Heart right ventricle (tissue), 16 donors: ENCODE data around the gene BCL2. TPM values are rescaled to one million over a fixed set of nuclear protein-coding genes. Genes with fewer than 3 reads are reported as not detected.

ENCODE experiments used
- ATAC-seq, 8 donors: fragments of 200-7000 bp; cut with Tn5 transposase; one replicate each; pipeline ENCODE4 v1.9.1; 2020; ENCODE audit warnings: mild to moderate bottlenecking in 8 of 8, moderate library complexity in 8 of 8, moderate number of reproducible peaks in 1 of 8
- DNase-seq, 2 donors: peaks; one replicate each; pipeline ENCODE4 v3.0.0-alpha.2; 2020
- H3K27ac ChIP-seq, 10 donors: fragments of 200-600 bp; sonication (generic) in 2 of 10; one replicate each; pipeline versions ENCODE4 v1.5.0 to v1.8.0; 2020 to 2022; ENCODE audit warnings: mild to moderate bottlenecking in 3 of 10
- H3K27me3 ChIP-seq, 7 donors: fragments of 200-600 bp; one replicate each; pipeline ENCODE4 v1.8.0; 2021 to 2022; ENCODE audit warnings: mild to moderate bottlenecking in 2 of 7
- H3K36me3 ChIP-seq, 9 donors: fragments of 200-600 bp; sonication (generic) in 1 of 9; one replicate each; pipeline versions ENCODE4 v1.5.0 to v1.8.0; 2020 to 2022; ENCODE audit warnings: mild to moderate bottlenecking in 2 of 9
- H3K4me1 ChIP-seq, 9 donors: fragments of 200-600 bp; sonication (generic) in 1 of 9; one replicate each; pipeline versions ENCODE4 v1.5.0 to v1.8.0; 2020 to 2022; ENCODE audit warnings: mild to moderate bottlenecking in 4 of 9
- H3K4me3 ChIP-seq, 10 donors: fragments of 200-600 bp; sonication (generic) in 2 of 10; one replicate each; pipeline versions ENCODE4 v1.5.0 to v1.8.0; 2020 to 2022; ENCODE audit warnings: mild to moderate bottlenecking in 7 of 10, moderate library complexity in 2 of 10
- H3K9me3 ChIP-seq, 11 donors: fragments of 200-600 bp in 10 of 11; sonication (generic) in 2 of 11; one replicate each; pipeline versions ENCODE4 v1.5.0 to v1.8.0; 2013 to 2022; ENCODE audit warnings: mild to moderate bottlenecking in 2 of 11, control low read depth in 1 of 11, moderate library complexity in 1 of 11
- CTCF ChIP-seq, 9 donors: fragments of 200-600 bp; sonication (generic) in 2 of 9; IDR thresholded peaks; one replicate each; pipeline versions ENCODE4 v1.5.0 to v1.8.0; 2021 to 2022; ENCODE audit warnings: antibody characterized with exemption in 9 of 9, mild to moderate bottlenecking in 5 of 9, moderate library complexity in 1 of 9
- WGBS, 2 donors: extraction: QIAGEN DNeasy Blood & Tissue Kit; methylation state at CpG; one replicate each; pipeline ENCODE4 v1.1.7; 2013; ENCODE audit warnings: inconsistent platforms in 1 of 2; 5-methylcytosine and 5-hydroxymethylcytosine counted together
- intact Hi-C, 10 donors: fragments of 100-400 bp; cut with DNase I; formaldehyde crosslinking; loops; one replicate each; pipeline versions ENCODE4 v1.11.1 to v1.14.2; 2022
- polyA plus RNA-seq, 2 donors: library from polyadenylated mRNA; stranded (reverse); fragments of 200-250 nt; gene quantifications; one replicate each; pipeline ENCODE4 v1.2.3, GENCODE V29; 2013
- total RNA-seq, 10 donors: library from RNA; stranded (reverse); fragmentation: NEBNext Ultra II Directional in 3 of 10; extraction: Animal tissue kit (Norgen Biotek cat#: 25700) in 3 of 10; gene quantifications; one replicate each; pipeline versions ENCODE4 v1.2.1 to v1.2.4, GENCODE V29; 2021 to 2023
- donor health status: Arrhythmogenic right ventricular cardiomyopathy.
- donor health status: ischemic (EF 13 %, LVEDD 7.1; RV severe dilation, severe dysfunction).
- donor health status: healthy with polysubstance abuse.
- donor health status: DM: no; HTN: yes; CAD: no.
- donor health status: DM: no; HTN: no; CAD: no.
- donor health status: ischemic (EF 25% LVEDD 6.9; RV normal size, moderate dysfunction).
- donor health status: ischemic (EF 25% LVEDD 5.7; RV mildly dilated, moderate dysfunction).
- donor health status: healthy.
- donor health status: DM: yes; HTN: yes; CAD: no.
- donor health status: Ischemic cardiomyopathy.
- donor health status: ischemic (EF 35%, LVEDD 5.7; RV mildly dilated, moderate dysfunction).
- donor health status: nonischemic (EF 11% LVEDD 7.7; RV severe dilation, severe dysfunction).
- donor health status: DM: yes; HTN: yes; CAD: no.
- donor health status: PGD.
- donor health status: ischemic (EF 29% LVEDD 5.4; RV normal size, mild dysfunction).
- donor health status: nonischemic (EF 23%, LVEDD 6.1; RV moderate dilation, normal function).

Gene BCL2
- total and polyA plus RNA-seq, 12 donors, result 1.5 to 23.1 (median 9.6) TPM

- peaks cover 0 to 4% (median 0%) of the 10 kb centered on the region in 11 donors for H3K9me3 ChIP-seq
- no peak overlapping the region for H3K4me3 ChIP-seq
- H3K27ac ChIP-seq, result peak overlapping the region in 8 of 10 donors; percentile 28 to 70 (median 66)
- peaks cover 0 to 63% (median 31%) of the 10 kb centered on the region in 9 donors for H3K4me1 ChIP-seq
- intact Hi-C loops, result loop anchor here in 1 of 10 donors (10.0 kb wide), 1 partner anchor 62 kb away; no protein-coding TSS in a partner anchor
- no peaks in the 10 kb centered on the region for H3K36me3 ChIP-seq
- 44 to 50% methylated on average over 2 of the region's 2 CpGs for WGBS, 2 donors
- ATAC-seq (no peak), DNase-seq (no peak)
- TF ChIP-seq CTCF (IDR thresholded peaks at IDR 0.05), result no peak
- no peaks in the 10 kb centered on the region for H3K27me3 ChIP-seq
Observed at GRCh38 chr18:63186520-63187222, 132.9 kb downstream of the BCL2 start.

GRCh38 chr18:63185984-63186383 lies 133.6 kb downstream of the BCL2 start:
- Histone ChIP-seq H3K4me1 (peaks cover 0 to 70% (median 37%) of the 10 kb centered on the region in 9 donors), H3K27ac (peak overlapping the region in 8 of 10 donors; percentile 28 to 70 (median 66))
- peak in 4 of 8 donors; percentile 25 to 70 (median 48) for ATAC-seq

GRCh38 chr18:63183952-63184770 lies 135.4 kb downstream of the BCL2 start:
- Histone ChIP-seq H3K4me1 (peaks cover 2 to 84% (median 39%) of the 10 kb centered on the region in 9 donors), H3K36me3 (no peaks in the 10 kb centered on the region), H3K4me3 (no peak overlapping the region), H3K27me3 (no peaks in the 10 kb centered on the region), H3K9me3 (no peaks in the 10 kb centered on the region), H3K27ac (no peak overlapping the region)
- intact Hi-C loops, result loop anchor here in 1 of 10 donors (10.0 kb wide), 1 partner anchor 59 kb away; no protein-coding TSS in a partner anchor
- DNase-seq (no peak), ATAC-seq (no peak)
- no peak for TF ChIP-seq CTCF (IDR thresholded peaks at IDR 0.05)
- 89 to 90% methylated on average over 8 of the region's 8 CpGs for WGBS, 2 donors

More at GRCh38 chr18:63185984-63186383, 133.6 kb downstream of the BCL2 start:
- H3K36me3 ChIP-seq, result no peaks in the 10 kb centered on the region
- WGBS, 2 donors, result 75 to 79% methylated on average over 2 of the region's 2 CpGs
- no peak for TF ChIP-seq CTCF (IDR thresholded peaks at IDR 0.05)
- no peaks in the 10 kb centered on the region for H3K27me3 ChIP-seq
- no peak overlapping the region for H3K4me3 ChIP-seq
- peaks cover 0 to 4% (median 0%) of the 10 kb centered on the region in 11 donors for H3K9me3 ChIP-seq
- no peak for DNase-seq
- intact Hi-C loops, result loop anchor here in 1 of 10 donors (10.0 kb wide), 1 partner anchor 61 kb away; no protein-coding TSS in a partner anchor

GRCh38 chr18:63183378-63183777 lies 136.2 kb downstream of the BCL2 start:
- WGBS, 2 donors, result 91% methylated on average over 9 of the region's 9 CpGs
- DNase-seq, result no peak
- Histone ChIP-seq H3K4me3 (no peak overlapping the region), H3K4me1 (peaks cover 4 to 92% (median 43%) of the 10 kb centered on the region in 9 donors), H3K9me3 (no peaks in the 10 kb centered on the region), H3K27ac (no peak overlapping the region), H3K36me3 (no peaks in the 10 kb centered on the region), H3K27me3 (no peaks in the 10 kb centered on the region)
- ATAC-seq, result peak in 1 of 8 donors; percentile 18
- intact Hi-C loops, result loop anchor here in 1 of 10 donors (10.0 kb wide), 1 partner anchor 59 kb away; no protein-coding TSS in a partner anchor
- TF ChIP-seq CTCF (IDR thresholded peaks at IDR 0.05), result no peak
